ENCODE results near the gene MEOX2.

DNA sequence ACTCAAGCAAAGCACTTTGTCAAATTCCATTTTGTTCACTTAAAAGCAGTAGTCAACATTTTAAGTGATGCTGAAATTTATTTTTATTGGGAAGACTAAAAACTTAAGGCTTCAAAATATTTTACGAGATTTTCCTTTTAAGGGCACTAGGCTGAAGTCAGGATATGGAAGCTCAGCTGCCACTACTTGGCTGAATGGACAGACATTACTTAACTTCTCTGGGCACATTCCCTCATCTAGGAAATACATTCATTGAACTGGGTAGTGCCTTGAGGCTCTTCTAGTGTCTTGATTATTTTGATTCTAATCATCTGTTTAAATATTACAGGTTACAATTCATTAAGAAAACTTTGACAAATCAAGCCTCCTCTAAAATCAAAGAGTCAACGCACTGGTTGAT, 11.1 kb downstream of the MEOX2 start:
- TF ChIP-seq, protein P1, sequence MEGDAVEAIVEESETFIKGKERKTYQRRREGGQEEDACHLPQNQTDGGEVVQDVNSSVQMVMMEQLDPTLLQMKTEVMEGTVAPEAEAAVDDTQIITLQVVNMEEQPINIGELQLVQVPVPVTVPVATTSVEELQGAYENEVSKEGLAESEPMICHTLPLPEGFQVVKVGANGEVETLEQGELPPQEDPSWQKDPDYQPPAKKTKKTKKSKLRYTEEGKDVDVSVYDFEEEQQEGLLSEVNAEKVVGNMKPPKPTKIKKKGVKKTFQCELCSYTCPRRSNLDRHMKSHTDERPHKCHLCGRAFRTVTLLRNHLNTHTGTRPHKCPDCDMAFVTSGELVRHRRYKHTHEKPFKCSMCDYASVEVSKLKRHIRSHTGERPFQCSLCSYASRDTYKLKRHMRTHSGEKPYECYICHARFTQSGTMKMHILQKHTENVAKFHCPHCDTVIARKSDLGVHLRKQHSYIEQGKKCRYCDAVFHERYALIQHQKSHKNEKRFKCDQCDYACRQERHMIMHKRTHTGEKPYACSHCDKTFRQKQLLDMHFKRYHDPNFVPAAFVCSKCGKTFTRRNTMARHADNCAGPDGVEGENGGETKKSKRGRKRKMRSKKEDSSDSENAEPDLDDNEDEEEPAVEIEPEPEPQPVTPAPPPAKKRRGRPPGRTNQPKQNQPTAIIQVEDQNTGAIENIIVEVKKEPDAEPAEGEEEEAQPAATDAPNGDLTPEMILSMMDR (IDR thresholded peaks at IDR 0.05): no peak
- TF ChIP-seq POLR2AphosphoS5 (IDR thresholded peaks at IDR 0.05): no peak
